Colonic mucosa (tissue), 4 donors: ENCODE data around the gene ACOD1. TPM values are rescaled to one million over a fixed set of nuclear protein-coding genes. Genes with fewer than 3 reads are reported as not detected.

Source experiments
- DNase-seq: peaks from one replicate; pipeline ENCODE4 v3.0.0-alpha.2; 2020
- H3K27ac ChIP-seq: fragments of 200-600 bp; one replicate; pipeline ENCODE4 v1.8.0; 2021
- H3K27me3 ChIP-seq: fragments of 200-600 bp; one replicate; pipeline ENCODE4 v1.8.0; 2021
- H3K36me3 ChIP-seq: fragments of 200-600 bp; one replicate; pipeline ENCODE4 v1.8.0; 2021
- H3K4me1 ChIP-seq: fragments of 200-600 bp; one replicate; pipeline ENCODE4 v1.8.0; 2021; ENCODE audit warnings: mild to moderate bottlenecking
- H3K4me3 ChIP-seq: fragments of 200-600 bp; one replicate; pipeline ENCODE4 v1.8.0; 2021
- H3K9ac ChIP-seq, 2 donors: one replicate each; pipeline ENCODE4 v1.7.0; 2013; ENCODE audit warnings: control low read depth in 2 of 2, low read depth in 2 of 2, low read length in 2 of 2
- H3K9me3 ChIP-seq: fragments of 200-600 bp; one replicate; pipeline ENCODE4 v1.8.0; 2021
- CTCF ChIP-seq: fragments of 200-600 bp; IDR thresholded peaks from one replicate; pipeline ENCODE4 v1.8.0; 2022; ENCODE audit warnings: antibody characterized with exemption, mild to moderate bottlenecking
- intact Hi-C: fragments of 100-400 bp; cut with DNase I; formaldehyde crosslinking; loops from one replicate; pipeline ENCODE4 v1.14.1; 2022
- total RNA-seq, 2 donors: library from RNA; stranded (reverse); fragmentation: NEBNext Ultra II Directional in 1 of 2; extraction: Animal tissue kit (Norgen Biotek cat#: 25700) in 1 of 2; gene quantifications; one replicate each; pipeline ENCODE4 v1.2.1, GENCODE V29; 2021
- donor health status: healthy.
- donor health status: DM: no; HTN: no; CAD: no.
- donor health status: DM: no; HTN: no; CAD: no.

The ACOD1 gene
- total RNA-seq, 2 donors from 2014 or later = not detected

GRCh38 chr13:76971851-76972829 is 23.8 kb downstream of the ACOD1 start:
- Histone ChIP-seq H3K36me3 (no peaks in the 10 kb centered on the region), H3K4me1 (no peaks in the 10 kb centered on the region), H3K9me3 (no peaks in the 10 kb centered on the region), H3K27me3 (no peaks in the 10 kb centered on the region), H3K27ac (no peak overlapping the region), H3K4me3 (no peak overlapping the region), H3K9ac (no peak overlapping the region)
- intact Hi-C loops = no loop called here
- TF ChIP-seq CTCF = no peak
- DNase-seq = no peak

DNA sequence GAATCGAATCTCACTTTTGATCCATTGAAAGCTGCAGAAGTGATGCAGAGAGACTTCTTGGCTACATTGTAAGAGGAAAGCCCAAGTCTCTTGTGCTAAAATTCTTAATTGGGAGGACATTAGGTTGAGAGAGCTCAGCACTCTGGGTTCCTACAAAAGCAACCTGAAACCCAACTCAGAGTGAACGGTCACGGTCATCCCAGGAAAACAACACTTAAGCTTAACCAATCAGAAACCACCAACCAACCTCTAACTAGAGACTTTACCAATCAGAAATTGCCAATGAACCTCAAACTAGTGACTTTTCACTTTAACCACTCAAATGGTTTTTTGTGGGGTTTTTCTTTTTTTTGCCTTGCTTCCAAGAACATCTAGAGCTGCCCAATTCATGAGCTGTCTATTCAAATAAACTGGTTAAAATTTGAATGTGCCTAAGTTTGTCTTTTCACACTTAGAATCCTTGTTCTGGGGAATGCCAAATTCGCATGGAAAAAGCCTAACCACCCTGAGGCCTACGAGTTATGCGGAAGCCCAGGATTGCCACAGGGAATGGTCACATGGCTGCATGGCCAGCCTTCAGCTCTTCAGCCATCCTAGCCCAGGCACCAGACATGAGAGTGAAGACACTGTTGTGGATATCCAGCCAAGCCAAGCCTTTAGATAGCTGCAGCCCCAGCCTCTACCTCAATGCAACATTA is 25.8 kb downstream of the ACOD1 start:
- TF ChIP-seq CTCF = no peak
- Histone ChIP-seq H3K36me3 (no peaks in the 10 kb centered on the region), H3K9ac (no peak overlapping the region), H3K4me1 (no peaks in the 10 kb centered on the region), H3K4me3 (no peak overlapping the region), H3K9me3 (no peaks in the 10 kb centered on the region), H3K27me3 (no peaks in the 10 kb centered on the region), H3K27ac (no peak overlapping the region)
- intact Hi-C loops = no loop called here
- DNase-seq = no peak

DNA sequence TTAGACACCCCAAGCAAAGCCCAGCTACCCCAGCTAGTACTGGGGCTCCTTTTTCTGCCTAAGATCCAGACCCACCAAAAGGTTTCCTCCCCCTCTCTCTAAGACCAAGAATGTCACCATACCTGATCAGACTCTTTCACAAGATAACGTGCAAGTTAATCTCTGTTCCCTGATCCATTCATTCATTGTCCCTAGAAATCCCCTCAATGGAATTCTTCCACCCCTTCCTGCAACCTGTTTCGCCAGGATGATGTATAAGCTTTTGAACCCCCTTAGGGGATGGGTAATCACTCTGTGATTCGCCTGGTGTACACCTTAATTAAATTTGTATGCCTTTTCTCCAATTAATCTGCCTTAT is 26.3 kb downstream of the ACOD1 start:
- Histone ChIP-seq H3K36me3 (no peaks in the 10 kb centered on the region), H3K9me3 (no peaks in the 10 kb centered on the region)
- intact Hi-C loops = no loop called here

GRCh38 chr13:76975863-76976262 is 27.6 kb downstream of the ACOD1 start:
- no peak for TF ChIP-seq CTCF
- Histone ChIP-seq H3K27ac (no peak overlapping the region), H3K4me3 (no peak overlapping the region), H3K9ac (no peak overlapping the region), H3K4me1 (peaks cover 5% of the 10 kb centered on the region), H3K27me3 (no peaks in the 10 kb centered on the region), H3K36me3 (no peaks in the 10 kb centered on the region), H3K9me3 (no peaks in the 10 kb centered on the region)
- intact Hi-C loops = no loop called here
- DNase-seq = no peak

More for the DNA sequence above, 26.3 kb downstream of the ACOD1 start:
- DNase-seq = no peak
- Histone ChIP-seq H3K27me3 (no peaks in the 10 kb centered on the region), H3K4me1 (no peaks in the 10 kb centered on the region), H3K9ac (no peak overlapping the region), H3K4me3 (no peak overlapping the region), H3K27ac (no peak overlapping the region)
- no peak for TF ChIP-seq CTCF

GRCh38 chr13:76976490-76976889 is 28.2 kb downstream of the ACOD1 start:
- no peak for DNase-seq
- TF ChIP-seq CTCF = no peak
- H3K27ac ChIP-seq = no peak overlapping the region
- H3K9me3 ChIP-seq = no peaks in the 10 kb centered on the region
- no peaks in the 10 kb centered on the region for H3K27me3 ChIP-seq
- intact Hi-C loops = no loop called here
- no peaks in the 10 kb centered on the region for H3K36me3 ChIP-seq
- peaks cover 5% of the 10 kb centered on the region for H3K4me1 ChIP-seq
- no peak overlapping the region for H3K4me3 ChIP-seq
- H3K9ac ChIP-seq = no peak overlapping the region
